Panc1 (cell line): Measurements from ENCODE around the gene PHOX2B.

ENCODE experiments used
- TCF7L2 ChIP-seq: IDR thresholded peaks from 2 replicates; pipeline ENCODE4 v1.6.1; 2011; ENCODE audit warnings: mild to moderate bottlenecking, low read depth, low read length, inconsistent platforms
- TF ChIP-seq, protein P1 (sequence below): fragments of 450-650 bp; IDR thresholded peaks from 2 replicates; pipeline ENCODE4 v1.5.1; 2017; ENCODE audit warnings: mild to moderate bottlenecking
- TF ChIP-seq, protein P2 (sequence below), 2 experiments: IDR thresholded peaks; 2 replicates each; pipeline ENCODE4 v1.6.1; 2011 to 2012; ENCODE audit warnings: low read depth in 2 of 2, control low read depth in 1 of 2, low read length in 1 of 2, mild to moderate bottlenecking in 1 of 2, moderate library complexity in 1 of 2; ENCODE audit not compliant: insufficient read depth in 1 of 2

- TF ChIP-seq, protein P1, sequence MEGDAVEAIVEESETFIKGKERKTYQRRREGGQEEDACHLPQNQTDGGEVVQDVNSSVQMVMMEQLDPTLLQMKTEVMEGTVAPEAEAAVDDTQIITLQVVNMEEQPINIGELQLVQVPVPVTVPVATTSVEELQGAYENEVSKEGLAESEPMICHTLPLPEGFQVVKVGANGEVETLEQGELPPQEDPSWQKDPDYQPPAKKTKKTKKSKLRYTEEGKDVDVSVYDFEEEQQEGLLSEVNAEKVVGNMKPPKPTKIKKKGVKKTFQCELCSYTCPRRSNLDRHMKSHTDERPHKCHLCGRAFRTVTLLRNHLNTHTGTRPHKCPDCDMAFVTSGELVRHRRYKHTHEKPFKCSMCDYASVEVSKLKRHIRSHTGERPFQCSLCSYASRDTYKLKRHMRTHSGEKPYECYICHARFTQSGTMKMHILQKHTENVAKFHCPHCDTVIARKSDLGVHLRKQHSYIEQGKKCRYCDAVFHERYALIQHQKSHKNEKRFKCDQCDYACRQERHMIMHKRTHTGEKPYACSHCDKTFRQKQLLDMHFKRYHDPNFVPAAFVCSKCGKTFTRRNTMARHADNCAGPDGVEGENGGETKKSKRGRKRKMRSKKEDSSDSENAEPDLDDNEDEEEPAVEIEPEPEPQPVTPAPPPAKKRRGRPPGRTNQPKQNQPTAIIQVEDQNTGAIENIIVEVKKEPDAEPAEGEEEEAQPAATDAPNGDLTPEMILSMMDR: no peak
- TF ChIP-seq TCF7L2: no peak
- TF ChIP-seq, protein P2, sequence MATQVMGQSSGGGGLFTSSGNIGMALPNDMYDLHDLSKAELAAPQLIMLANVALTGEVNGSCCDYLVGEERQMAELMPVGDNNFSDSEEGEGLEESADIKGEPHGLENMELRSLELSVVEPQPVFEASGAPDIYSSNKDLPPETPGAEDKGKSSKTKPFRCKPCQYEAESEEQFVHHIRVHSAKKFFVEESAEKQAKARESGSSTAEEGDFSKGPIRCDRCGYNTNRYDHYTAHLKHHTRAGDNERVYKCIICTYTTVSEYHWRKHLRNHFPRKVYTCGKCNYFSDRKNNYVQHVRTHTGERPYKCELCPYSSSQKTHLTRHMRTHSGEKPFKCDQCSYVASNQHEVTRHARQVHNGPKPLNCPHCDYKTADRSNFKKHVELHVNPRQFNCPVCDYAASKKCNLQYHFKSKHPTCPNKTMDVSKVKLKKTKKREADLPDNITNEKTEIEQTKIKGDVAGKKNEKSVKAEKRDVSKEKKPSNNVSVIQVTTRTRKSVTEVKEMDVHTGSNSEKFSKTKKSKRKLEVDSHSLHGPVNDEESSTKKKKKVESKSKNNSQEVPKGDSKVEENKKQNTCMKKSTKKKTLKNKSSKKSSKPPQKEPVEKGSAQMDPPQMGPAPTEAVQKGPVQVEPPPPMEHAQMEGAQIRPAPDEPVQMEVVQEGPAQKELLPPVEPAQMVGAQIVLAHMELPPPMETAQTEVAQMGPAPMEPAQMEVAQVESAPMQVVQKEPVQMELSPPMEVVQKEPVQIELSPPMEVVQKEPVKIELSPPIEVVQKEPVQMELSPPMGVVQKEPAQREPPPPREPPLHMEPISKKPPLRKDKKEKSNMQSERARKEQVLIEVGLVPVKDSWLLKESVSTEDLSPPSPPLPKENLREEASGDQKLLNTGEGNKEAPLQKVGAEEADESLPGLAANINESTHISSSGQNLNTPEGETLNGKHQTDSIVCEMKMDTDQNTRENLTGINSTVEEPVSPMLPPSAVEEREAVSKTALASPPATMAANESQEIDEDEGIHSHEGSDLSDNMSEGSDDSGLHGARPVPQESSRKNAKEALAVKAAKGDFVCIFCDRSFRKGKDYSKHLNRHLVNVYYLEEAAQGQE (IDR thresholded peaks at IDR 0.05; ENCODE audit: insufficient read depth in 1 of 2, low read depth in 2 of 2, low read length in 1 of 2): no peak
These were observed 29.6 kb downstream of the PHOX2B start for GRCh38 chr4:41718907-41719306.
